Central memory CD4-positive, alpha-beta T cell (primary cell): ENCODE measurements around the gene ZCCHC2.

Source experiments
- DNase-seq: peaks from one replicate; pipeline ENCODE4 v3.0.0; 2022

Gene ZCCHC2

GRCh38 chr18:62583376-62583775 lies 60.6 kb downstream of the ZCCHC2 start:
- DNase-seq = no peak

DNA sequence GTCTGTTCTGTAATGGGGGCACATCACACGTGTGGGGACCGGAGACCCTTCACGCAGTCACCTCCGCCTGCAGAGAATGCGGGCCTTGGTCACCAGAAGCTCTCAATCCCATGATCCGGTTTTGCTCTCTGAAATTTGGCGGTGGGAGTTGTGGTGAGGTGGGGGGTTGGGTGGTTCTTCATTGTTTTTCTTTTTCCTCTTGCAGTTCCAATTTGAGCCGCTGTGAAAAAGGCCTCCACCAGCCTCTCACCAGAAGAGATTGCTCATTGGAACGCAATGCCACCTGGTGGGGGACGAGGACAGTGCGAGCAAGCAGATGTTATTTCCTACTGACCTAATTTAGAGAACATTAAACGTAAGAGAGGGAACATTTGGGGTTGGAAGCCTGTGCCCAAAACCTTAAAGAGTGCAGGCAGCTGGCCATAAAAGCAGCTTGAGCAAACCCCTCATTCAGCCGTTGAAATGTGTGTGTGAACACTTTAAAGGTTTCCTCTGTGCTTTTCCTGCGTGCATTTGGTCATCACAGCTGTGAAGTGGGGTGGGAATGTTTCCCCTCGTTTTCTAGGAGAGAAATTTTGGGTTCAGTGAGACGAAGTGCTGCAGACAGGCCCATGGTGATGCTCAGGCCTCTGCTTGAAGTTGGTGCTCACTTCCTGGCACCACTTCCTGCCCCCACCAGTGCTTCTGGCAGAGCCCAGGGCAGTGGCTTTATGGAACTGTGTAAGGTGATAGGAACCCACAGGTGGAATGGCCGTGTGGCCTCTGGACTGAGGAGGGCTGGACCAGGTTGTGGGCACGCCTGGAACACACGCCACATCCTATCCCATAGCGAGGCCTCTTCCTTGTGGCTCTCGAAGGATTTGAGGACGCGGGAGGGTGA lies 61.7 kb downstream of the ZCCHC2 start:
- DNase-seq = peak; percentile 81

DNA sequence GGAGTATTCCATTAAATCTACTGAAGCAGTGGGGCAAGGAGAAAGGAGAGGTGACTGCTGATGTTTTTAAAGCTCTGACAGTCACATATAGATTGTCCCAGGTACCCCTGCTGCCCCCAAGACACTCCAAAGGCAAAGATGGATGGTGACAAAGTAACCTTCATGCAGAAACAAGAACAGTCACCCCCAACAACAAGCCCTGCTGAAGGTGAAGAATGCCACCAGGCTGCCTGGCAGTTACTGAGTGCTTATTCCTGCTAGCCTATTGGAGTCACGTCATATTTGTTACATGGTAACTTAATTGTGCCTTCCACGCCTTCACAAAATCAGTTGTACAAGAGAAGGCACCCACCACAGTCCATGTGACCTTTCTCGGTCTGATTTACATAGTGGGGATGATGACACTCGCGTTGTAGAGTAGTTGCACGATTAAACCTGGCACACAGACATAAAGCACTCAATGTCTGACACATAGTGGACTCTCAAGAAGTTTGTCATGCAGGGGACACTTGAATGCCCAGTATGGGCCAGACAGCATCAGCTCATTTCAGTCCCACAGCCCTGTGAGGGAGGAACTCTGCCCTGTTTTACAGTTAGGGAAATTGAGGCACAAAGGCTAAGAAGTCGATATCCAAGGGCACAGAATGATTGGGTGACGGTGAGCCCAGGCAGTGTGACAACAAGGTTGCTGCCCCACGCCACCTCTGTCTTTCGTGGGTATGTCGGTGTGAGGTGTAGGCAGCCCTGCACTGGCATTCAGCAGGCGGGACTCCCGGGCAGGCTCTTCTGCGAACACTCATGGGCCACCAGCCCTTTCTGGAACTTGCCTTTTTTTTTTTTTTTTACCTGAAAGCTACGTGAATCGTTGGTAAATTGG lies 62.7 kb downstream of the ZCCHC2 start:
- no peak for DNase-seq

DNA sequence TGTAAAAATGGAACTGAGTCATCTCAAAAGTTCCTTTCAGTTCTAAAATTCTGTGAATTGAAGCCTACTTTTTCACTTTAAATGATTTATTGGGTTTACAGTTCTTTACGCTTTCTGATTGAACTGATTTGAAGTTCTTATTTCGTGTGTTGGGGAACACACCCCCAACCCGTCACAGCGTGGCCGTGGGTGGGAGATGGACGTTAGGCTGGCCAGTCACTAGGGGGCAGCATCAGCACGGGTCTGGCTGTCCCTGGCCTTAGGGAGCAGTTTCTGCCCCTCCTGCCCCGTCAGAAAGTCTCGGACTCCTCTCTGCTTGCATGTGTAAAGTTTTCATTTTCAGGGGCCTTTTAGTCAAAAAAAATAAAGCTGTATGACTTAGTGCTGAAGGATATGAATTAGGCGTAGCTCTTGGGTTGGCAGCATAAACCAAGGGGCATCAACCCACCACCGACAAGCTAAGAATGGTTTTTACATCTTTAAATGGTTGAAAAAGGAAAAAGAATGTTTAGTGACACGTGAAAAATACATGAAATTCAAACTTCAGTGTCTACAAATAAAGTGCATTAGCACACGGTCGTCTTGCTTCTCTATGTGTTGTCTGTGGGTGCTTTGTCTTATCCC lies 63.4 kb downstream of the ZCCHC2 start:
- DNase-seq = peak; percentile 33

- no peak for DNase-seq
Observed at GRCh38 chr18:62586781-62587487, 64.1 kb downstream of the ZCCHC2 start.

- no peak for DNase-seq
Observed at GRCh38 chr18:62587689-62588088, 64.9 kb downstream of the ZCCHC2 start.

GRCh38 chr18:62588217-62588616 lies 65.4 kb downstream of the ZCCHC2 start:
- DNase-seq = no peak

- no peak for DNase-seq
Observed at GRCh38 chr18:62590799-62591590, 68.2 kb downstream of the ZCCHC2 start.

DNA sequence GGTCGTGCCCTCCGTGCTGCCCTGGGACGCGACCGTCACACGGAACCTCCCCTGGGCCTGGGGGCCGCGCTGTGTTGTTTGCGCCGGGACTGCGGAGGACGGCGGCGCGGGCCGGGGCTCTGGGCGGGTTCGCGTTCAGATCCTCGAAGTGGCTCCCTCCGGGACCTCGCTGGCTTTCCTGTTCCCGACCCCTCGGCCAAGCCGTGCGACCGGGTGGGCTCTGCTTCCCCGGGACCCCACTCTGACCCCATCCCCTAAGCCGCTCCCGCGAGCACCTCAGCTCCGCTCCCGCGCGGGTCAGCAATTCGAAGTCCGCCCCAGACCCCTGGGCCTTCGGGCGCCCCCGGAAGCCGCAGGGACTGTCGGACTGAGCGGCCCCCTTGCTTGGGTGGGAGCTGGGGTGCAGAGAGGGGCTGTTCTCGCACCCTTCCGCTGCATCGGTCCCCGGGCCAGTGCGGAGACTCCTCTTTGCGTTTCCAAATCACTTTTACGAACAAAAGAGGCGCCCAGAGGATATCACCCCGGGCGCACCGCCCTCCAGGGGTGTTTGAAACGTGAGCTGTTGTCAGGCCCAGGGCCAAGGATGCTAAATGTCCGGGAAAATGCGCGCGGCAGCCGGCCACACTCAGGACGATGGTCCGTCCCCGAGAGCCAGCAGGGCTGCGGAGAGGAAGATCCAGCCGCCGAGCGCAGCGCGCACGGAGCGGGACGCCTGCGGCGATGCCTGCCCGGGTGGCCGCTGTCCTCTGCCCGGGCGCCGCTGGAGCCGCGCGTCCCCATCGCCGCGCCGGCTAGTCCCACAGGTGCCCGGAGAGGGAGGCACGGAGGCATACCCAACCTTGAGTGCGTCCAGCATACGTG lies 73.5 kb downstream of the ZCCHC2 start:
- DNase-seq = no peak

GRCh38 chr18:62601871-62602270 lies 79.0 kb downstream of the ZCCHC2 start:
- DNase-seq = no peak

GRCh38 chr18:62602706-62603105 lies 79.9 kb downstream of the ZCCHC2 start:
- no peak for DNase-seq

- DNase-seq = no peak
Observed at GRCh38 chr18:62603211-62603610, 80.4 kb downstream of the ZCCHC2 start.

DNA sequence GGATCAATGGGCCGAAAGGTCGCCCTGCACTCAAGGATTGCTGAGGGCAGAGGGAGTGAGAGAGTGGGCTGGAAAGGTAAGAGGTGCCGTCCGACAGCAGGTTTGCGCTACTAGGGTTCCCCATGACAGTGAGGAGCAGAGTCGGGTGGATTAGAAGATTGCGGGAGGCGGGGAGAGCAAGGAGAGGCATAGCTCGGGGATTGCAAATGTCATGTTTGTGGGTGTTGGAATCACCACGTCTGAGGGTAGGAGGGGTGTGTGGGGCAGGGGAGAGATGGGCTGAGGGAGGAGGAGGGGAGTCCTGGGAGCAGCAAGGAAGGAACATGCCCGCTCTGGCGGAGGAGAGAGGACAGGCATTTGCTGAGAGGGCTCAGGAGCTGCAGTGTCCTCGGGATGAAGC lies 81.2 kb downstream of the ZCCHC2 start:
- no peak for DNase-seq

DNA sequence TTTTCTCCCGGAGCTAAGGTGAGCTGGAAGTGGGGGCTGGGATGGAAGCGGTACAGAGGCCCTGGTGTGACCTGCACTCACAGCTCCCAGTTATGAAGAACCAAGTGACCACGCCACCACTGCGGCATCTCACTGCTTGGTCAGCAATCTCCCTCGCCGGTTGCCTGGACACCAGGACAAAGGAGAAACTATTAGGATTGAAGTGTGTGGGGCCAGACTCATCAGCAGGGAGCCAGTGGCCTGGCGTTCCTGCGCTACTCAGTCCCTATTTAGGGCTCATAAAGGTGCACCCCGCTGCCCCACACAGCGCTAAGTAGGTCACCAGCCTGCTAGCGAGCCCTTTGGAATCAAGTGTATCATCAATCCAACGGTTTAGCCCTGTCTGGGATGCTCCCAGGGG lies 82.9 kb downstream of the ZCCHC2 start:
- no peak for DNase-seq

DNA sequence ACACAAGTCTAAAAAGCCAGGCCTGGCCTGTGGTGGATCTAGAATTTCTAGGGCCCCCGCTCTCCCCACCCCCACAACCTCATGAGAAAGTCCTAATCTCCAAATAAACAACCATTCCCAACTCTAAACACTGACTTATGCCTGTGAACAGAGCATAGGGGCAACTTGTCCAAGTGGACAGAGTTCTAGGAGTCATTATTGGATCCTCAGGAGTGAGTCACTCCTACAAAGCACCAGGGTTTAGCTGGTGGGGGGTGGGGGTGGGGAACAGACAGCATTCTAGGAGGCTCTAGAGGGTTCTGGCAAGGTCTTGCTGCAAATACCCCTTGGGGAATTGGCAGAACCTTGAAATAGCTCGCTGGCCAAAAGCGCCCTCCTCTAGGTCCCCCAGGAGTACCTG lies 83.3 kb downstream of the ZCCHC2 start:
- DNase-seq = no peak

- DNase-seq = no peak
Observed at GRCh38 chr18:62607302-62607701, 84.5 kb downstream of the ZCCHC2 start.

DNA sequence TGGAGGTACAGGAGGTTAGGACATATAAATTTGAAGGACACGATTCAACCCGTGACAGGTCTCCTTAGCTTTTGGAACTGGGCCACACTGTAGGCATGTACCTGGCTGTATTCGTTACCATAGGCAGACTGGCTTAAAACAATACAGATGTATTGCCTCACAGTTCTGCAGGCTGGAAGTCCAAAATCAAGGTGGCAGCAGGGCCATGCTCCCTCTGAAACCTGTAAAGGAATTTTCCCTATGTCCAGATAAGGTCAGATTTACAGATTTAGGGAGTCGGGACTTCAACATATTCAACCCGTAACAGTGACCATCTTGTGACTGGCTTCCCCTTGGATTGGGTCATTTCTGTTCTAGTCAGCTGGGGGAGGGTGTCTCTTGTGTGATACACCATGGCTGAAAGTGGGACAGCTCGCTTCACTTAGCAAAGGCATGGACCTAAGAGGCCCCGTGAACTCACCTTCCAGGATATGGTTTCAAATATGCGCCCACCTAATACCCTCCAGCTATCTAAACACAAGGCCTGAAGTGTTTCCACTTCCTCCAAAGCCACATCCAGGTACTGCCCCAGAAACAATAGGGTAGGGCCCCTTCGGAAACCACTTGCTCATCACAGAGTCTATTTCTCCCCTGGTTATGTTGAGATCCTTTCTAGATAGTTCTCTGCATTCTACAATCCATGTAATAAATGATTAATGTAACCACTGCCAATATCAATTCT lies 85.0 kb downstream of the ZCCHC2 start:
- DNase-seq = no peak

- DNase-seq = no peak
Observed at GRCh38 chr18:62609764-62610163, 86.9 kb downstream of the ZCCHC2 start.

GRCh38 chr18:62610351-62610700 lies 87.5 kb downstream of the ZCCHC2 start:
- no peak for DNase-seq

DNA sequence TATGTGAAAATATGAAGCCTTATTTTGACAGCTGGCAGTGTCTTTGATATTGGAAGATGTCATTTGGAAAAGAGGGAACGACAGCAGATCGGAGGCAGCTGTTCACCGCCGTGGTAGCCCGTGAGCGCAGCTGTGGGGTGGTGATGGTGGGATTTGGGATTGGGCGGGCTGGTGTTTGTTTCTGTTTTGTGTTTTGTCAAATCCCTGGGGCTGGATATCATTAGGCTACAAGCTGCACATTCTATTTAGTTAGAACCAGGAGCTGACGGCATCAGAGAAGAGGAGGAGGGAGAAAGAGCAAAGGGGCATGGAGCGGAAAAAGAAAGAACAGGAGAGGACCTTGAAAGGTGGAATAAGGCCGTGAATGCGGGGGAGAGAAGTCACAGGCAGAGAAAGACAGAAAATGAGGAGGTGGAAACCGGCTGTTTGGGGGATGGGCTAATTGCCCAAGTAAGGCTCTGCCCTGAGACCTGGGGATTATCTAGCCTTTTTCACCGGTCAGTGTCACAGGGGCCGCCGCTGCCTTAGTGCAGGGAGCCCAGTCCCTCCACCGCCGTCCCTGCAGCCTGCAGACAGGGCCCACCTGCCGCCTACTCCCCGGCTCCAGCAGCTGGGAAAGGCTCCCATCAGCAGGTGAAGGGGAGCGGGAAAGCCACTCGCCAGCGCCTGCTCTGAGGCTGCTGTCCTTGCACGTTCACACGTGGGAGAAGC lies 88.0 kb downstream of the ZCCHC2 start:
- DNase-seq = no peak
